Thyroid gland (tissue), 4 donors: ENCODE measurements around the gene FANCC.

Experiments
- POLR2A ChIP-seq, 2 donors: fragments of 450-650 bp; IDR thresholded peaks; one replicate each; pipeline ENCODE4 v1.6.1; 2017; ENCODE audit warnings: antibody characterized with exemption in 2 of 2, mild to moderate bottlenecking in 2 of 2, moderate library complexity in 1 of 2
- TF ChIP-seq, protein P1 (sequence below), 6 experiments: fragments of 200-600 bp in 3 of 6; fragments of 450-650 bp in 3 of 6; sonication (generic) in 3 of 6; IDR thresholded peaks; one replicate each; pipeline ENCODE4 v1.5.1; 2016 to 2019; ENCODE audit warnings: antibody characterized with exemption in 6 of 6, mild to moderate bottlenecking in 2 of 6, inconsistent platforms in 1 of 6, moderate library complexity in 1 of 6

GRCh38 chr9:95055334-95055850, 262.1 kb downstream of the FANCC start:
- TF ChIP-seq POLR2A (IDR thresholded peaks at IDR 0.05) = no peak
- TF ChIP-seq, protein P1, sequence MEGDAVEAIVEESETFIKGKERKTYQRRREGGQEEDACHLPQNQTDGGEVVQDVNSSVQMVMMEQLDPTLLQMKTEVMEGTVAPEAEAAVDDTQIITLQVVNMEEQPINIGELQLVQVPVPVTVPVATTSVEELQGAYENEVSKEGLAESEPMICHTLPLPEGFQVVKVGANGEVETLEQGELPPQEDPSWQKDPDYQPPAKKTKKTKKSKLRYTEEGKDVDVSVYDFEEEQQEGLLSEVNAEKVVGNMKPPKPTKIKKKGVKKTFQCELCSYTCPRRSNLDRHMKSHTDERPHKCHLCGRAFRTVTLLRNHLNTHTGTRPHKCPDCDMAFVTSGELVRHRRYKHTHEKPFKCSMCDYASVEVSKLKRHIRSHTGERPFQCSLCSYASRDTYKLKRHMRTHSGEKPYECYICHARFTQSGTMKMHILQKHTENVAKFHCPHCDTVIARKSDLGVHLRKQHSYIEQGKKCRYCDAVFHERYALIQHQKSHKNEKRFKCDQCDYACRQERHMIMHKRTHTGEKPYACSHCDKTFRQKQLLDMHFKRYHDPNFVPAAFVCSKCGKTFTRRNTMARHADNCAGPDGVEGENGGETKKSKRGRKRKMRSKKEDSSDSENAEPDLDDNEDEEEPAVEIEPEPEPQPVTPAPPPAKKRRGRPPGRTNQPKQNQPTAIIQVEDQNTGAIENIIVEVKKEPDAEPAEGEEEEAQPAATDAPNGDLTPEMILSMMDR (IDR thresholded peaks at IDR 0.05) = no peak
